ENCODE results near the gene SCGB1D1.

- TF ChIP-seq USF2 (IDR thresholded peaks at IDR 0.05; ENCODE audit: borderline replicate concordance, low read depth, low read length) = no peak
- TF ChIP-seq CEBPZ (IDR thresholded peaks at IDR 0.05; ENCODE audit: low read depth, low read length) = no peak
- TF ChIP-seq CTCF (IDR thresholded peaks at IDR 0.05 in 2 of 3, conservative IDR thresholded peaks at IDR 0.05 in 1 of 3; ENCODE audit: control insufficient read depth in 2 of 3, extremely low read depth in 1 of 3, insufficient read depth in 1 of 3, low read depth in 3 of 3, low read length in 3 of 3) = no peak
- no peak for TF ChIP-seq PBX3 (IDR thresholded peaks at IDR 0.05; ENCODE audit: insufficient replicate concordance, low read depth, low read length)
- TF ChIP-seq POLR2AphosphoS5 (IDR thresholded peaks at IDR 0.05; ENCODE audit: low read length) = no peak
- TF ChIP-seq ZNF24 (IDR thresholded peaks at IDR 0.05) = no peak
- TF ChIP-seq ZNF207 (IDR thresholded peaks at IDR 0.05; ENCODE audit: borderline replicate concordance) = no peak
- no peak for TF ChIP-seq ZBTB11 (CRISPR knock-in tag; IDR thresholded peaks at IDR 0.05)
- no peak for TF ChIP-seq IRF3 (IDR thresholded peaks at IDR 0.05)
- TF ChIP-seq REST (IDR thresholded peaks at IDR 0.05; ENCODE audit: low read depth, low read length) = no peak
- no peak for TF ChIP-seq BHLHE40 (IDR thresholded peaks at IDR 0.05; ENCODE audit: borderline replicate concordance in 1 of 2, low read depth in 2 of 2, low read length in 1 of 2)
Observed at GRCh38 chr11:62143727-62144126, 46.3 kb upstream of the SCGB1D1 start.

All from GM12878 (cell line).